K562 (cell line): Measurements from ENCODE around the gene AKT2. TPM values are rescaled to one million over a fixed set of nuclear protein-coding genes. Genes with fewer than 3 reads are reported as not detected.

Source experiments
- CREB5 ChIP-seq: fragments of 250-450 bp; sonication (Bioruptor Pico); IDR thresholded peaks from 2 replicates; pipeline ENCODE4 v1.5.0; 2020; ENCODE audit warnings: mild to moderate bottlenecking
- IRF2 ChIP-seq: sonication (generic); formaldehyde crosslinking; IDR thresholded peaks from 2 replicates; pipeline ENCODE4 v1.8.1; 2022; ENCODE audit warnings: mild to moderate bottlenecking, missing genetic modification reagents
- RHOXF2B ChIP-seq: fragments of 250-450 bp; sonication (Bioruptor Pico); conservative IDR thresholded peaks from 2 replicates; pipeline ENCODE4 v1.5.1; 2021
- TGIF2 ChIP-seq: sonication (generic); formaldehyde crosslinking; IDR thresholded peaks from 2 replicates; pipeline ENCODE4 v1.8.1; 2022; ENCODE audit warnings: mild to moderate bottlenecking, missing genetic modification reagents, moderate library complexity
- ZBTB40 ChIP-seq, 2 experiments: fragments of 450-650 bp in 1 of 2; sonication (generic) in 1 of 2; formaldehyde crosslinking in 1 of 2; IDR thresholded peaks; 2 replicates each; pipeline versions ENCODE4 v1.7.1 to v1.9.0; 2016 to 2022; ENCODE audit warnings: inconsistent platforms in 1 of 2, mild to moderate bottlenecking in 1 of 2, missing genetic modification reagents in 1 of 2
- ZNF263 ChIP-seq: sonication (generic); formaldehyde crosslinking; IDR thresholded peaks from 2 replicates; pipeline ENCODE4 v1.8.0; 2022; ENCODE audit warnings: mild to moderate bottlenecking, missing genetic modification reagents, borderline replicate concordance
- polyA plus RNA-seq, 8 experiments: library from polyadenylated mRNA; depleted of rRNA in 4 of 8; stranded (reverse) in 5 of 8; unstranded in 3 of 8; fragments of >200 nt; fragmentation: Nextera tagmentation in 2 of 8; fragmentation: Illumina TruSeq in 1 of 8; extraction: Ambion mirVana in 2 of 8; extraction: Trizol in 1 of 8; gene quantifications; 2 replicates each; pipeline versions ENCODE4 v1.2.1 to v1.2.3, GENCODE V29; 2011 to 2014; ENCODE audit warnings: inconsistent platforms in 1 of 8, missing spikeins in 1 of 8
- total RNA-seq, 7 experiments: library from RNA; depleted of rRNA in 6 of 7; stranded (reverse); fragments of >200 nt in 6 of 7; fragmentation: Illumina TruSeq in 2 of 7; extraction: Trizol in 2 of 7; gene quantifications; 2 replicates each; pipeline versions ENCODE4 v1.2.1 to v1.2.3, GENCODE V29; 2011 to 2021; ENCODE audit warnings: low replicate concordance in 1 of 7
- TF ChIP-seq, protein P1 (sequence below): fragments of 250-450 bp; sonication (Bioruptor Pico); IDR thresholded peaks from 2 replicates; pipeline ENCODE4 v1.5.0; 2021
- TF ChIP-seq, protein P2 (sequence below): fragments of 250-450 bp; sonication (Bioruptor Pico); IDR thresholded peaks from 2 replicates; pipeline ENCODE4 v1.4.0; 2020; ENCODE audit warnings: mild to moderate bottlenecking
- TF ChIP-seq, protein P3 (sequence below): fragments of 450-650 bp; IDR thresholded peaks from 2 replicates; pipeline ENCODE4 v1.6.1; 2016; ENCODE audit warnings: antibody characterized with exemption

AKT2 gene
- total and polyA plus RNA-seq, 9 of the 15 experiments (the other 6 are each of a cell fraction or from before 2014, with no cell fraction given), result 1.1 to 132 (median 67.7) TPM

- no peak for TF ChIP-seq IRF2 (CRISPR knock-in tag)
- TF ChIP-seq, protein P1, sequence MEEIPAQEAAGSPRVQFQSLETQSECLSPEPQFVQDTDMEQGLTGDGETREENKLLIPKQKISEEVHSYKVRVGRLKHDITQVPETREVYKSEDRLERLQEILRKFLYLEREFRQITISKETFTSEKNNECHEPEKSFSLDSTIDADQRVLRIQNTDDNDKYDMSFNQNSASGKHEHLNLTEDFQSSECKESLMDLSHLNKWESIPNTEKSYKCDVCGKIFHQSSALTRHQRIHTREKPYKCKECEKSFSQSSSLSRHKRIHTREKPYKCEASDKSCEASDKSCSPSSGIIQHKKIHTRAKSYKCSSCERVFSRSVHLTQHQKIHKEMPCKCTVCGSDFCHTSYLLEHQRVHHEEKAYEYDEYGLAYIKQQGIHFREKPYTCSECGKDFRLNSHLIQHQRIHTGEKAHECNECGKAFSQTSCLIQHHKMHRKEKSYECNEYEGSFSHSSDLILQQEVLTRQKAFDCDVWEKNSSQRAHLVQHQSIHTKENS (CRISPR knock-in tag), result no peak
- TF ChIP-seq RHOXF2B (CRISPR knock-in tag), result 0 out of 2 replicates have a peak, but pooled peaks have one; percentile 8
- TF ChIP-seq, protein P2, sequence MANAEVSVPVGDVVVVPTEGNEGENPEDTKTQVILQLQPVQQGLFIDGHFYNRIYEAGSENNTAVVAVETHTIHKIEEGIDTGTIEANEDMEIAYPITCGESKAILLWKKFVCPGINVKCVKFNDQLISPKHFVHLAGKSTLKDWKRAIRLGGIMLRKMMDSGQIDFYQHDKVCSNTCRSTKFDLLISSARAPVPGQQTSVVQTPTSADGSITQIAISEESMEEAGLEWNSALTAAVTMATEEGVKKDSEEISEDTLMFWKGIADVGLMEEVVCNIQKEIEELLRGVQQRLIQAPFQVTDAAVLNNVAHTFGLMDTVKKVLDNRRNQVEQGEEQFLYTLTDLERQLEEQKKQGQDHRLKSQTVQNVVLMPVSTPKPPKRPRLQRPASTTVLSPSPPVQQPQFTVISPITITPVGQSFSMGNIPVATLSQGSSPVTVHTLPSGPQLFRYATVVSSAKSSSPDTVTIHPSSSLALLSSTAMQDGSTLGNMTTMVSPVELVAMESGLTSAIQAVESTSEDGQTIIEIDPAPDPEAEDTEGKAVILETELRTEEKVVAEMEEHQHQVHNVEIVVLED (CRISPR knock-in tag), result no peak
- TF ChIP-seq ZNF263 (CRISPR knock-in tag), result no peak
- TF ChIP-seq ZBTB40 (IDR thresholded peaks at IDR 0.05), result peak; percentile 81
- no peak for TF ChIP-seq ZBTB40 (CRISPR knock-in tag; IDR thresholded peaks at IDR 0.05)
- TF ChIP-seq, protein P3, sequence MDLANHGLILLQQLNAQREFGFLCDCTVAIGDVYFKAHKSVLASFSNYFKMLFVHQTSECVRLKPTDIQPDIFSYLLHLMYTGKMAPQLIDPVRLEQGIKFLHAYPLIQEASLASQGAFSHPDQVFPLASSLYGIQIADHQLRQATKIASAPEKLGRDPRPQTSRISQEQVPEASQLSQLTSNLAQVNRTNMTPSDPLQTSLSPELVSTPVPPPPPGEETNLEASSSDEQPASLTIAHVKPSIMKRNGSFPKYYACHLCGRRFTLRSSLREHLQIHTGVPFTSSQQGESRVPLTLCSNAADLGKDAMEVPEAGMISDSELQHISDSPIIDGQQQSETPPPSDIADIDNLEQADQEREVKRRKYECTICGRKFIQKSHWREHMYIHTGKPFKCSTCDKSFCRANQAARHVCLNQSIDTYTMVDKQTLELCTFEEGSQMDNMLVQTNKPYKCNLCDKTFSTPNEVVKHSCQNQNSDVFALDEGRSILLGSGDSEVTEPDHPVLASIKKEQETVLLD, result no peak
- no peak for TF ChIP-seq CREB5 (CRISPR knock-in tag)
- no peak for TF ChIP-seq TGIF2 (CRISPR knock-in tag)
Measured at GRCh38 chr19:40231544-40232424, 53.4 kb downstream of the AKT2 start (continued).
